H1 (cell line): Measurements from ENCODE around the gene CACNA2D3. TPM values are rescaled to one million over a fixed set of nuclear protein-coding genes. Genes with fewer than 3 reads are reported as not detected.

Experiments
- CTCF ChIA-PET: fragments of 300-600 bp; sonication (Branson Sonifier 250); formaldehyde crosslinking; loops from one replicate; lab custom pipeline; 2021; ENCODE audit not compliant: partially characterized antibody; lab: Charles Lee
- POLR2A ChIA-PET: fragments of 300-600 bp; sonication (Branson Sonifier 250); formaldehyde crosslinking; loops from one replicate; lab custom pipeline; 2021; ENCODE audit warnings: inconsistent platforms; ENCODE audit not compliant: partially characterized antibody; lab: Charles Lee
- DNase-seq, 2 experiments: peaks; one replicate each; pipeline versions ENCODE4 v3.0.0 to v3.0.0-alpha.2; 2010 to 2022; ENCODE audit warnings: low spot score in 2 of 2, low read depth in 1 of 2, mixed read lengths in 1 of 2
- FAIRE-seq: peaks from 2 replicates; lab custom pipeline; 2011; peaks lifted over from hg19 to GRCh38; lab: Jason Lieb, UNC
- H2AFZ ChIP-seq: 2 replicates; pipeline ENCODE4 v1.8.1; 2012; ENCODE audit warnings: low read length, inconsistent platforms
- H2AK5ac ChIP-seq: 2 replicates; pipeline ENCODE4 v1.6.1; 2013; ENCODE audit warnings: low read depth, low read length
- H2BK120ac ChIP-seq: replicated peaks from 2 replicates; pipeline ENCODE3; 2013; ENCODE audit warnings: low read depth, low read length, inconsistent platforms
- H2BK12ac ChIP-seq: 2 replicates; pipeline ENCODE4 v1.6.1; 2013; ENCODE audit warnings: low read depth, low read length
- H2BK15ac ChIP-seq: 2 replicates; pipeline ENCODE4 v1.6.1; 2013; ENCODE audit warnings: low read length
- H2BK20ac ChIP-seq: 2 replicates; pipeline ENCODE4 v1.6.1; 2013; ENCODE audit warnings: low read length
- H2BK5ac ChIP-seq: 2 replicates; pipeline ENCODE4 v1.6.1; 2013; ENCODE audit warnings: low read depth, low read length
- H3K14ac ChIP-seq: 2 replicates; pipeline ENCODE4 v1.6.1; 2013; ENCODE audit warnings: inconsistent platforms; ENCODE audit not compliant: insufficient read length
- H3K18ac ChIP-seq: 2 replicates; pipeline ENCODE4 v1.6.1; 2013; ENCODE audit warnings: low read length; ENCODE audit errors: extremely low read depth
- H3K23ac ChIP-seq: 2 replicates; pipeline ENCODE4 v1.6.1; 2013; ENCODE audit warnings: inconsistent platforms; ENCODE audit not compliant: insufficient read length
- H3K23me2 ChIP-seq: 2 replicates; pipeline ENCODE4 v1.6.1; 2013; ENCODE audit warnings: low read depth, low read length
- H3K27ac ChIP-seq: 2 replicates; pipeline ENCODE4 v1.6.1; 2011; ENCODE audit warnings: low read depth, low read length, inconsistent platforms
- H3K27me3 ChIP-seq, 4 experiments: replicated peaks in 1 of 4; 1 replicate in 1 of 4; 2 replicates in 3 of 4; pipeline versions ENCODE4 v1.6.1 to v1.8.1; 2011 to 2013; ENCODE audit warnings: low read length in 3 of 4, mild to moderate bottlenecking in 3 of 4, inconsistent platforms in 2 of 4, mixed read lengths in 2 of 4, moderate library complexity in 1 of 4; ENCODE audit not compliant: control insufficient read depth in 3 of 4, insufficient read depth in 3 of 4; ENCODE audit errors: extremely low read depth in 1 of 4
- H3K36me3 ChIP-seq, 4 experiments: 2 replicates each; pipeline versions ENCODE4 v1.6.1 to v1.8.1; 2011 to 2013; ENCODE audit warnings: mild to moderate bottlenecking in 4 of 4, low read length in 3 of 4, moderate library complexity in 2 of 4, control low read depth in 1 of 4, inconsistent platforms in 1 of 4; ENCODE audit not compliant: insufficient read depth in 4 of 4, control insufficient read depth in 2 of 4
- H3K4ac ChIP-seq: replicated peaks from 2 replicates; pipeline ENCODE3; 2013; ENCODE audit warnings: low read length, low read depth, mixed read lengths, inconsistent platforms; ENCODE audit not compliant: insufficient read length
- H3K4me1 ChIP-seq, 4 experiments: replicated peaks in 1 of 4; 1 replicate in 1 of 4; 2 replicates in 3 of 4; pipeline versions ENCODE4 v1.6.1 to v1.8.1; 2011 to 2013; ENCODE audit warnings: low read length in 3 of 4, inconsistent platforms in 2 of 4, mixed read lengths in 1 of 4; ENCODE audit not compliant: insufficient read depth in 4 of 4, control insufficient read depth in 3 of 4
- H3K4me2 ChIP-seq, 2 experiments: 2 replicates each; pipeline versions ENCODE4 v1.6.1 to v1.8.1; 2011 to 2013; ENCODE audit warnings: low read depth in 2 of 2, low read length in 2 of 2, control low read depth in 1 of 2, inconsistent platforms in 1 of 2, mild to moderate bottlenecking in 1 of 2; ENCODE audit not compliant: insufficient read depth in 1 of 2
- H3K4me3 ChIP-seq, 4 experiments: fragments of 200-600, 300-600 bp in 1 of 4; sonication (generic), shearing (Covaris generic), sonication (Bioruptor Twin) in 1 of 4; 2 replicates each; pipeline versions ENCODE4 v1.5.1 to v1.8.1; 2011 to 2016; ENCODE audit warnings: low read length in 4 of 4, low read depth in 3 of 4, control low read depth in 2 of 4, inconsistent platforms in 2 of 4, mild to moderate bottlenecking in 2 of 4, mixed read lengths in 1 of 4, moderate library complexity in 1 of 4; ENCODE audit not compliant: insufficient read depth in 2 of 4; ENCODE audit errors: extremely low read depth in 1 of 4
- H3K56ac ChIP-seq: replicated peaks from 2 replicates; pipeline ENCODE3; 2013; ENCODE audit warnings: low read depth, mild to moderate bottlenecking, mixed read lengths, low read length, inconsistent platforms; ENCODE audit not compliant: insufficient read length
- H3K79me1 ChIP-seq: 2 replicates; pipeline ENCODE4 v1.6.1; 2013; ENCODE audit warnings: low read depth, low read length, control low read depth
- H3K79me2 ChIP-seq, 2 experiments: 2 replicates each; pipeline versions ENCODE4 v1.6.1 to v1.8.1; 2012 to 2013; ENCODE audit warnings: low read length in 2 of 2, mild to moderate bottlenecking in 2 of 2, inconsistent platforms in 1 of 2; ENCODE audit not compliant: insufficient read depth in 2 of 2, control insufficient read depth in 1 of 2
- H3K9ac ChIP-seq, 4 experiments: replicated peaks in 1 of 4; 1 replicate in 1 of 4; 2 replicates in 3 of 4; pipeline versions ENCODE4 v1.6.1 to v1.8.1; 2011 to 2013; ENCODE audit warnings: low read depth in 3 of 4, low read length in 3 of 4, control low read depth in 2 of 4, mild to moderate bottlenecking in 2 of 4, moderate library complexity in 2 of 4, inconsistent platforms in 1 of 4; ENCODE audit errors: extremely low read depth in 1 of 4
- H3K9me3 ChIP-seq, 2 experiments: 2 replicates each; pipeline versions ENCODE4 v1.6.1 to v1.8.1; 2012 to 2013; ENCODE audit warnings: mild to moderate bottlenecking in 2 of 2, moderate library complexity in 2 of 2, control low read depth in 1 of 2, inconsistent platforms in 1 of 2, low read depth in 1 of 2, low read length in 1 of 2, mixed read lengths in 1 of 2; ENCODE audit not compliant: insufficient read depth in 2 of 2
- H4K20me1 ChIP-seq, 2 experiments: replicated peaks in 1 of 2; 2 replicates each; pipeline versions ENCODE3 to v1.8.1; 2011 to 2013; ENCODE audit warnings: inconsistent platforms in 2 of 2, low read length in 2 of 2, mild to moderate bottlenecking in 1 of 2; ENCODE audit not compliant: insufficient read depth in 2 of 2, control insufficient read depth in 1 of 2
- H4K5ac ChIP-seq: 2 replicates; pipeline ENCODE4 v1.6.1; 2013; ENCODE audit warnings: low read length, low read depth, mixed read lengths, inconsistent platforms; ENCODE audit not compliant: insufficient read length
- H4K8ac ChIP-seq: 2 replicates; pipeline ENCODE4 v1.8.0; 2013; ENCODE audit warnings: mild to moderate bottlenecking, moderate library complexity, low read length, inconsistent platforms; ENCODE audit not compliant: insufficient read depth; ENCODE audit errors: extremely low read depth
- H4K91ac ChIP-seq: replicated peaks from 2 replicates; pipeline ENCODE3; 2013; ENCODE audit warnings: low read length, mixed read lengths, inconsistent platforms; ENCODE audit not compliant: insufficient read length
- BRCA1 ChIP-seq: IDR thresholded peaks from 2 replicates; pipeline ENCODE4 v1.6.1; 2012; ENCODE audit warnings: low read depth, low read length, improper control_type of control experiment
- polyA plus RNA-seq, 7 experiments: library from polyadenylated mRNA; depleted of rRNA in 3 of 7; stranded (reverse) in 5 of 7; unstranded in 2 of 7; fragments of >200 nt in 5 of 7; fragments of 200-250 nt in 2 of 7; gene quantifications; 1 replicate in 5 of 7; 2 replicates in 1 of 7; 4 replicates in 1 of 7; pipeline versions ENCODE4 v1.2.1 to v1.2.3, GENCODE V29; 2011 to 2013; ENCODE audit warnings: missing spikeins in 2 of 7, mixed read lengths in 2 of 7
- total RNA-seq: library from RNA; stranded (reverse); fragmentation: NEBNext Ultra II Directional; extraction: Animal tissue kit (Norgen Biotek cat#: 25700); gene quantifications from 2 replicates; pipeline ENCODE4 v1.2.1, GENCODE V29; 2021

The CACNA2D3 gene
- total and polyA plus RNA-seq, 2 of the 8 experiments (the other 6 are each of a cell fraction or from before 2014, with no cell fraction given), result 1.5 to 1.8 TPM

GRCh38 chr3:55094676-55095075, 972.3 kb downstream of the CACNA2D3 start:
- Histone ChIP-seq H2BK5ac (no peak overlapping the region), H3K4me3 (no peak overlapping the region), H3K9ac (no peak overlapping the region), H3K23ac (no peak overlapping the region), H2BK12ac (no peak overlapping the region), H3K79me2 (no peaks in the 10 kb centered on the region), H3K4ac (no peak overlapping the region), H2BK15ac (no peak overlapping the region), H3K9me3 (no peaks in the 10 kb centered on the region), H3K27ac (no peak overlapping the region), H3K4me1 (no peaks in the 10 kb centered on the region), H3K14ac (no peak overlapping the region), H3K4me2 (no peak overlapping the region), H3K36me3 (no peaks in the 10 kb centered on the region), H3K18ac (no peak overlapping the region), H4K5ac (no peak overlapping the region), H3K27me3 (no peaks in the 10 kb centered on the region; a peak in 1 of 7 replicates), H2BK120ac (no peak overlapping the region), H3K79me1 (no peaks in the 10 kb centered on the region), H2BK20ac (no peak overlapping the region), H4K91ac (no peak overlapping the region), H3K23me2 (no peaks in the 10 kb centered on the region), H2AFZ (no peak overlapping the region), H3K56ac (no peak overlapping the region), H4K20me1 (no peaks in the 10 kb centered on the region), H4K8ac (no peak overlapping the region), H2AK5ac (no peak overlapping the region)
- TF ChIP-seq BRCA1, result no peak
- no peak for FAIRE-seq
- no peak for DNase-seq
- ChIA-PET POLR2A (no interaction called here), CTCF (no interaction called here)
